K562 (cell line): ENCODE measurements around the gene ALG8. TPM values are rescaled to one million over a fixed set of nuclear protein-coding genes. Genes with fewer than 3 reads are reported as not detected.

Source experiments
- ARID4B ChIP-seq: sonication (generic); formaldehyde crosslinking; IDR thresholded peaks from 2 replicates; pipeline ENCODE4 v1.8.0; 2022; ENCODE audit warnings: mild to moderate bottlenecking, missing genetic modification reagents
- ELF1 ChIP-seq: fragments of 200-800 bp; sonication (Bioruptor generic); IDR thresholded peaks from 2 replicates; pipeline ENCODE4 v1.6.1; 2016; ENCODE audit warnings: missing genetic modification characterization, missing compliant biosample characterization
- MAFK ChIP-seq: IDR thresholded peaks from 2 replicates; pipeline ENCODE4 v1.6.1; 2011; ENCODE audit warnings: low read length, improper control_type of control experiment
- MCM2 ChIP-seq: fragments of 450-650 bp; IDR thresholded peaks from 2 replicates; pipeline ENCODE4 v1.6.1; 2017; ENCODE audit warnings: low read depth, mild to moderate bottlenecking
- MXD1 ChIP-seq: fragments of 250-450 bp; sonication (Bioruptor Pico); IDR thresholded peaks from 2 replicates; pipeline ENCODE4 v1.8.0; 2021; ENCODE audit warnings: borderline replicate concordance, mild to moderate bottlenecking, moderate library complexity; ENCODE audit not compliant: poor library complexity, severe bottlenecking
- NFRKB ChIP-seq: fragments of 450-650 bp; IDR thresholded peaks from 2 replicates; pipeline ENCODE4 v1.6.1; 2016; ENCODE audit warnings: low read depth
- NR2F6 ChIP-seq: fragments of 450-650 bp; formaldehyde crosslinking; IDR thresholded peaks from 2 replicates; pipeline ENCODE4 v1.4.0; 2020; ENCODE audit warnings: mild to moderate bottlenecking
- PKNOX1 ChIP-seq: fragments of 450-650 bp; IDR thresholded peaks from 2 replicates; pipeline ENCODE4 v1.6.1; 2016
- TAL1 ChIP-seq: fragments of 450-650 bp; IDR thresholded peaks from 2 replicates; pipeline ENCODE4 v1.6.1; 2016; ENCODE audit warnings: mild to moderate bottlenecking
- TSHZ1 ChIP-seq: fragments of 250-450 bp; sonication (Bioruptor Pico); IDR thresholded peaks from 2 replicates; pipeline ENCODE4 v1.4.0; 2020; ENCODE audit warnings: mild to moderate bottlenecking, moderate library complexity
- U2AF1 ChIP-seq: fragments of 200-400 bp; formaldehyde crosslinking; optimal IDR thresholded peaks from 2 replicates; pipeline ENCODE3; 2017; ENCODE audit warnings: mild to moderate bottlenecking, low read depth, low read length, moderate library complexity
- polyA plus RNA-seq, 8 experiments: library from polyadenylated mRNA; depleted of rRNA in 4 of 8; stranded (reverse) in 5 of 8; unstranded in 3 of 8; fragments of >200 nt; fragmentation: Nextera tagmentation in 2 of 8; fragmentation: Illumina TruSeq in 1 of 8; extraction: Ambion mirVana in 2 of 8; extraction: Trizol in 1 of 8; gene quantifications; 2 replicates each; pipeline versions ENCODE4 v1.2.1 to v1.2.3, GENCODE V29; 2011 to 2014; ENCODE audit warnings: inconsistent platforms in 1 of 8, missing spikeins in 1 of 8
- total RNA-seq, 7 experiments: library from RNA; depleted of rRNA in 6 of 7; stranded (reverse); fragments of >200 nt in 6 of 7; fragmentation: Illumina TruSeq in 2 of 7; extraction: Trizol in 2 of 7; gene quantifications; 2 replicates each; pipeline versions ENCODE4 v1.2.1 to v1.2.3, GENCODE V29; 2011 to 2021; ENCODE audit warnings: low replicate concordance in 1 of 7
- TF ChIP-seq, protein P1 (sequence below): sonication (generic); formaldehyde crosslinking; IDR thresholded peaks from 2 replicates; pipeline ENCODE4 v1.8.1; 2023; ENCODE audit warnings: mild to moderate bottlenecking, missing genetic modification reagents, moderate library complexity
- TF ChIP-seq, protein P2 (sequence below): fragments of 200-800 bp; sonication (Bioruptor generic); IDR thresholded peaks from 2 replicates; pipeline ENCODE4 v1.6.1; 2017; ENCODE audit warnings: missing genetic modification characterization, missing compliant biosample characterization

Gene ALG8
- total and polyA plus RNA-seq, 9 of the 15 experiments (the other 6 are each of a cell fraction or from before 2014, with no cell fraction given) = 59.3 to 189 (median 106) TPM

DNA sequence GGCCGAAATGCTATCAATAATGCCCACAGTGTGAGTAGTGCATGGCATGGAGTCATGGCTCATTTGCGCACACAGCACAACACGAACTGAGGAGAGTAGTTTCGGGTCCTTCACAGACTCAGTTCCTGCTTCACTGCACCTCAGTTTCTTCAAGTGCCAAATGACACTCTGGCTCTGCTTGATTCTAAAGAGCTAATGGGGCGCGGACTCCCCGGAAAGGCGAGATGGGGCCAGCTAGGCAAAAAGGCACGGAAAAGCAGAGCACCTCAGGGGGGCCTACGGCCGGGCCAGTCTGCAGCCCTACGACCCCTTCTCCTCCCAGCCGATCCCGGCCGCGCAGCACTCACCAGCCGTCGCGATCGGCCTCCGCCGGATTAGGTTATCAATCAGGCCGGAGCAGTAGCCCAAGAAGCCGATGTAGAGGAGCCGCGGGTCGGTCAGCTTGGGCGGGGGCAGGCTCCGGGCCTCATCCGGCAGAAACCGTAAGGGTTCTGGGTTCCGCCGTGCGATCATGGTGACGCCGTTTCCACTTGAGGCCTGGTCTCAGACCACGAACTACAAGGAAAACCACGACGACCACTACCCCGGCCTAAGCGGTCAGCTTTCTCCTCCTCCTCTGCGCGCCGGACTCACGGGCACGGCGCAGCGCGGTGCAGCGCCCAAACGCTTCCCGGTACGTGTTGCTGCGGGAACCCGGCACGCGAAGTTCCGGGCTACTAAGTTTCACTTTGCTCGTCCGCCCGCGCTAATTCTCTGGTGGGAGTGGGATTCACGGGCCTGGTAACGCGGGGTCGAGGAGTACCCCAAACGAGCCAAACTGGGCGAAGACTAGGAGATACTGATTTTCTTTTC, 60.0 kb downstream of the ALG8 start, which contains the start of gene NDUFC2 (continued):
- TF ChIP-seq PKNOX1 (no peak), NR2F6 (CRISPR knock-in tag) (no peak), ARID4B (CRISPR knock-in tag) (peak; percentile 66; the same call in 1 of the 2 replicates), U2AF1 (no peak), MXD1 (CRISPR knock-in tag) (peak; percentile 22), MAFK (peak; percentile 60), TSHZ1 (CRISPR knock-in tag) (no peak), TAL1 (no peak), MCM2 (no peak), NFRKB (peak; percentile 78), ELF1 (tag) (peak; percentile 50; the same call in 1 of the 2 replicates)
- TF ChIP-seq, protein P1, sequence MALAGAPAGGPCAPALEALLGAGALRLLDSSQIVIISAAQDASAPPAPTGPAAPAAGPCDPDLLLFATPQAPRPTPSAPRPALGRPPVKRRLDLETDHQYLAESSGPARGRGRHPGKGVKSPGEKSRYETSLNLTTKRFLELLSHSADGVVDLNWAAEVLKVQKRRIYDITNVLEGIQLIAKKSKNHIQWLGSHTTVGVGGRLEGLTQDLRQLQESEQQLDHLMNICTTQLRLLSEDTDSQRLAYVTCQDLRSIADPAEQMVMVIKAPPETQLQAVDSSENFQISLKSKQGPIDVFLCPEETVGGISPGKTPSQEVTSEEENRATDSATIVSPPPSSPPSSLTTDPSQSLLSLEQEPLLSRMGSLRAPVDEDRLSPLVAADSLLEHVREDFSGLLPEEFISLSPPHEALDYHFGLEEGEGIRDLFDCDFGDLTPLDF = no peak
- TF ChIP-seq, protein P2, sequence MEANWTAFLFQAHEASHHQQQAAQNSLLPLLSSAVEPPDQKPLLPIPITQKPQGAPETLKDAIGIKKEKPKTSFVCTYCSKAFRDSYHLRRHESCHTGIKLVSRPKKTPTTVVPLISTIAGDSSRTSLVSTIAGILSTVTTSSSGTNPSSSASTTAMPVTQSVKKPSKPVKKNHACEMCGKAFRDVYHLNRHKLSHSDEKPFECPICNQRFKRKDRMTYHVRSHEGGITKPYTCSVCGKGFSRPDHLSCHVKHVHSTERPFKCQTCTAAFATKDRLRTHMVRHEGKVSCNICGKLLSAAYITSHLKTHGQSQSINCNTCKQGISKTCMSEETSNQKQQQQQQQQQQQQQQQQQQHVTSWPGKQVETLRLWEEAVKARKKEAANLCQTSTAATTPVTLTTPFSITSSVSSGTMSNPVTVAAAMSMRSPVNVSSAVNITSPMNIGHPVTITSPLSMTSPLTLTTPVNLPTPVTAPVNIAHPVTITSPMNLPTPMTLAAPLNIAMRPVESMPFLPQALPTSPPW (CRISPR knock-in tag) = peak; percentile 63
